ENCODE results near the gene ADARB2.
"Not testable (repeated sequence)": the region's sequence is repeated elsewhere in the genome, so short reads cannot be mapped to it uniquely, and the experiment has no call there.

ADARB2 gene

GRCh38 chr10:1348773-1349050, 388.6 kb downstream of the ADARB2 start:
- H3K36me3 ChIP-seq (ENCODE audit: control insufficient read depth, insufficient read depth, low read length, severe bottlenecking): no peaks in the 10 kb centered on the region
- DNase-seq (ENCODE audit: low read depth): no peak
- H3K9me3 ChIP-seq (ENCODE audit: control insufficient read depth, low read length): no peaks in the 10 kb centered on the region
- no peak overlapping the region for H3K9ac ChIP-seq (ENCODE audit: low read length)
- H3K4me3 ChIP-seq (ENCODE audit: low read length): no peak overlapping the region
- H3K4me1 ChIP-seq (ENCODE audit: control insufficient read depth, insufficient read depth, low read length): no peaks in the 10 kb centered on the region
- H3K27me3 ChIP-seq (replicated peaks; ENCODE audit: control insufficient read depth, insufficient read depth, low read length): no peaks in the 10 kb centered on the region

- Histone ChIP-seq H3K4me1 (ENCODE audit: control insufficient read depth, insufficient read depth, low read length) (no peaks in the 10 kb centered on the region), H3K27me3 (replicated peaks; ENCODE audit: control insufficient read depth, insufficient read depth, low read length) (no peaks in the 10 kb centered on the region), H3K9ac (ENCODE audit: low read length) (no peak overlapping the region), H3K36me3 (ENCODE audit: control insufficient read depth, insufficient read depth, low read length, severe bottlenecking) (no peaks in the 10 kb centered on the region), H3K4me3 (ENCODE audit: low read length) (no peak overlapping the region), H3K9me3 (ENCODE audit: control insufficient read depth, low read length) (no peaks in the 10 kb centered on the region)
- no peak for DNase-seq (ENCODE audit: low read depth)
Observed at GRCh38 chr10:1347962-1348772, 389.2 kb downstream of the ADARB2 start.

GRCh38 chr10:1347525-1347924, 389.8 kb downstream of the ADARB2 start:
- DNase-seq (ENCODE audit: low read depth): no peak
- no peaks in the 10 kb centered on the region for H3K9me3 ChIP-seq (ENCODE audit: control insufficient read depth, low read length)
- no peak overlapping the region for H3K9ac ChIP-seq (ENCODE audit: low read length)
- H3K27me3 ChIP-seq (replicated peaks; ENCODE audit: control insufficient read depth, insufficient read depth, low read length): no peaks in the 10 kb centered on the region
- H3K36me3 ChIP-seq (ENCODE audit: control insufficient read depth, insufficient read depth, low read length, severe bottlenecking): no peaks in the 10 kb centered on the region
- H3K4me1 ChIP-seq (ENCODE audit: control insufficient read depth, insufficient read depth, low read length): no peaks in the 10 kb centered on the region
- no peak overlapping the region for H3K4me3 ChIP-seq (ENCODE audit: low read length)

GRCh38 chr10:1346201-1346600, 391.1 kb downstream of the ADARB2 start:
- DNase-seq (ENCODE audit: low read depth): no peak
- no peak overlapping the region for H3K4me3 ChIP-seq (ENCODE audit: low read length)
- no peaks in the 10 kb centered on the region for H3K9me3 ChIP-seq (ENCODE audit: control insufficient read depth, low read length)
- no peaks in the 10 kb centered on the region for H3K27me3 ChIP-seq (replicated peaks; ENCODE audit: control insufficient read depth, insufficient read depth, low read length)
- H3K9ac ChIP-seq (ENCODE audit: low read length): no peak overlapping the region
- no peaks in the 10 kb centered on the region for H3K36me3 ChIP-seq (ENCODE audit: control insufficient read depth, insufficient read depth, low read length, severe bottlenecking)
- no peaks in the 10 kb centered on the region for H3K4me1 ChIP-seq (ENCODE audit: control insufficient read depth, insufficient read depth, low read length)

GRCh38 chr10:1345368-1345767, 392.0 kb downstream of the ADARB2 start:
- DNase-seq (ENCODE audit: low read depth): no peak
- no peak overlapping the region for H3K4me3 ChIP-seq (ENCODE audit: low read length)
- H3K9ac ChIP-seq (ENCODE audit: low read length): no peak overlapping the region
- no peaks in the 10 kb centered on the region for H3K36me3 ChIP-seq (ENCODE audit: control insufficient read depth, insufficient read depth, low read length, severe bottlenecking)
- H3K9me3 ChIP-seq (ENCODE audit: control insufficient read depth, low read length): no peaks in the 10 kb centered on the region
- no peaks in the 10 kb centered on the region for H3K27me3 ChIP-seq (replicated peaks; ENCODE audit: control insufficient read depth, insufficient read depth, low read length)
- H3K4me1 ChIP-seq (ENCODE audit: control insufficient read depth, insufficient read depth, low read length): no peaks in the 10 kb centered on the region

GRCh38 chr10:1344846-1345245, 392.5 kb downstream of the ADARB2 start:
- no peak for DNase-seq (ENCODE audit: low read depth)
- Histone ChIP-seq H3K4me1 (ENCODE audit: control insufficient read depth, insufficient read depth, low read length) (no peaks in the 10 kb centered on the region), H3K9me3 (ENCODE audit: control insufficient read depth, low read length) (no peaks in the 10 kb centered on the region), H3K27me3 (replicated peaks; ENCODE audit: control insufficient read depth, insufficient read depth, low read length) (no peaks in the 10 kb centered on the region), H3K4me3 (ENCODE audit: low read length) (no peak overlapping the region), H3K9ac (ENCODE audit: low read length) (no peak overlapping the region), H3K36me3 (ENCODE audit: control insufficient read depth, insufficient read depth, low read length, severe bottlenecking) (no peaks in the 10 kb centered on the region)

GRCh38 chr10:1344408-1344807, 392.9 kb downstream of the ADARB2 start:
- Histone ChIP-seq H3K4me3 (ENCODE audit: low read length) (no peak overlapping the region), H3K9ac (ENCODE audit: low read length) (no peak overlapping the region), H3K9me3 (ENCODE audit: control insufficient read depth, low read length) (no peaks in the 10 kb centered on the region), H3K27me3 (replicated peaks; ENCODE audit: control insufficient read depth, insufficient read depth, low read length) (no peaks in the 10 kb centered on the region), H3K4me1 (ENCODE audit: control insufficient read depth, insufficient read depth, low read length) (no peaks in the 10 kb centered on the region), H3K36me3 (ENCODE audit: control insufficient read depth, insufficient read depth, low read length, severe bottlenecking) (no peaks in the 10 kb centered on the region)
- no peak for DNase-seq (ENCODE audit: low read depth)

- no peaks in the 10 kb centered on the region for H3K4me1 ChIP-seq (ENCODE audit: control insufficient read depth, insufficient read depth, low read length)
- no peak overlapping the region for H3K4me3 ChIP-seq (ENCODE audit: low read length)
- H3K9ac ChIP-seq (ENCODE audit: low read length): no peak overlapping the region
- no peak for DNase-seq (ENCODE audit: low read depth)
- no peaks in the 10 kb centered on the region for H3K36me3 ChIP-seq (ENCODE audit: control insufficient read depth, insufficient read depth, low read length, severe bottlenecking)
- no peaks in the 10 kb centered on the region for H3K27me3 ChIP-seq (replicated peaks; ENCODE audit: control insufficient read depth, insufficient read depth, low read length)
- no peaks in the 10 kb centered on the region for H3K9me3 ChIP-seq (ENCODE audit: control insufficient read depth, low read length)
Observed at GRCh38 chr10:1343176-1343575, 394.1 kb downstream of the ADARB2 start.

GRCh38 chr10:1341052-1341451, 396.3 kb downstream of the ADARB2 start:
- DNase-seq (ENCODE audit: low read depth); H3K4me1 ChIP-seq (ENCODE audit: control insufficient read depth, insufficient read depth, low read length); H3K36me3 ChIP-seq (ENCODE audit: control insufficient read depth, insufficient read depth, low read length, severe bottlenecking); H3K9ac ChIP-seq (ENCODE audit: low read length); H3K4me3 ChIP-seq (ENCODE audit: low read length); H3K27me3 ChIP-seq (replicated peaks; ENCODE audit: control insufficient read depth, insufficient read depth, low read length); H3K9me3 ChIP-seq (ENCODE audit: control insufficient read depth, low read length): not testable (repeated sequence)

- no peaks in the 10 kb centered on the region for H3K4me1 ChIP-seq (ENCODE audit: control insufficient read depth, insufficient read depth, low read length)
- no peak overlapping the region for H3K9ac ChIP-seq (ENCODE audit: low read length)
- no peaks in the 10 kb centered on the region for H3K36me3 ChIP-seq (ENCODE audit: control insufficient read depth, insufficient read depth, low read length, severe bottlenecking)
- H3K9me3 ChIP-seq (ENCODE audit: control insufficient read depth, low read length): no peaks in the 10 kb centered on the region
- no peaks in the 10 kb centered on the region for H3K27me3 ChIP-seq (replicated peaks; ENCODE audit: control insufficient read depth, insufficient read depth, low read length)
- no peak for DNase-seq (ENCODE audit: low read depth)
- H3K4me3 ChIP-seq (ENCODE audit: low read length): no peak overlapping the region
Observed at GRCh38 chr10:1339396-1339795, 397.9 kb downstream of the ADARB2 start.

- H3K9ac ChIP-seq (ENCODE audit: low read length): no peak overlapping the region
- no peaks in the 10 kb centered on the region for H3K4me1 ChIP-seq (ENCODE audit: control insufficient read depth, insufficient read depth, low read length)
- no peaks in the 10 kb centered on the region for H3K36me3 ChIP-seq (ENCODE audit: control insufficient read depth, insufficient read depth, low read length, severe bottlenecking)
- H3K27me3 ChIP-seq (replicated peaks; ENCODE audit: control insufficient read depth, insufficient read depth, low read length): no peaks in the 10 kb centered on the region
- H3K4me3 ChIP-seq (ENCODE audit: low read length): no peak overlapping the region
- DNase-seq (ENCODE audit: low read depth): no peak
- H3K9me3 ChIP-seq (ENCODE audit: control insufficient read depth, low read length): peaks cover 6% of the 10 kb centered on the region
Observed at GRCh38 chr10:1335642-1336041, 401.7 kb downstream of the ADARB2 start.

GRCh38 chr10:1333981-1334380, 403.3 kb downstream of the ADARB2 start:
- Histone ChIP-seq H3K4me1 (ENCODE audit: control insufficient read depth, insufficient read depth, low read length) (no peaks in the 10 kb centered on the region), H3K9ac (ENCODE audit: low read length) (no peak overlapping the region), H3K4me3 (ENCODE audit: low read length) (no peak overlapping the region), H3K36me3 (ENCODE audit: control insufficient read depth, insufficient read depth, low read length, severe bottlenecking) (no peaks in the 10 kb centered on the region), H3K27me3 (replicated peaks; ENCODE audit: control insufficient read depth, insufficient read depth, low read length) (no peaks in the 10 kb centered on the region), H3K9me3 (ENCODE audit: control insufficient read depth, low read length) (peaks cover 8% of the 10 kb centered on the region)
- DNase-seq (ENCODE audit: low read depth): no peak

All from adipocyte (in vitro differentiated cells).